Measurements from ENCODE around the gene U2AF1. TPM values are rescaled to one million over a fixed set of nuclear protein-coding genes. Genes with fewer than 3 reads are reported as not detected.
"Not testable (repeated sequence)": the region's sequence is repeated elsewhere in the genome, so short reads cannot be mapped to it uniquely, and the experiment has no call there.

Gene U2AF1
- total and polyA plus RNA-seq, 4 experiments from 2014 or later: 71.1 to 96.0 (median 76.5) TPM

DNA sequence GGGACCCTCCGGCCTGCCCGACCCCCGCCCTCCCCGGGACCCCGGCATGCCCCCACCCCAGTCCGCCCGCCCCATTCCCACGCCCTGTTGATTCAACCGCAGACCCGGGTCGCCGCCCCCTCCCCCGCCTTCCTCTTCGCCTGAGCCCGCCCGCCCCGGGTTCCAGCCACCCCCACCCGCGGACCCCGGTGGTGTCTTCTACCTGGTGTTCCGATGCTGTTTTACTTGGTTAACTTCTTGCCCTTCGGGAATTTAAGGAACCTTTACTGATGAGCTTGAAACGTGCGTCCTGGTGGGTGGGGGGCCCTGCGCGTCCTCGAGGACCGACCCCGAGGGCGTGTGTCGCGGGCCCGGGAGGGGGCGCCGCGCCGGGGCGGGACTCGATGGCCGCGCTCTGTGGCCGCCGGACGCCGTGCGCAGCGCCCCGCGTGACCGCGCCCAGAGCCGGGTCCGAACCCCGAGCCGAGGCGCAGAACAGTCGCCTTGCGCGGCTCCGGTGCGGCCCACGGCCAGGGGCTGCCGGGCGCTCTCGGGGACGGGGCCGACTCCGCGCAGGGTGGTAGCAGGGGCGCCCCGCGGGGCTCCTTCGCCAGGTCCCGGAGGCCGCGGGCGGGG is 31.2 kb downstream of the U2AF1 start:
- not testable (repeated sequence) for H3K27ac ChIP-seq (ENCODE audit: low read depth, low read length)

DNA sequence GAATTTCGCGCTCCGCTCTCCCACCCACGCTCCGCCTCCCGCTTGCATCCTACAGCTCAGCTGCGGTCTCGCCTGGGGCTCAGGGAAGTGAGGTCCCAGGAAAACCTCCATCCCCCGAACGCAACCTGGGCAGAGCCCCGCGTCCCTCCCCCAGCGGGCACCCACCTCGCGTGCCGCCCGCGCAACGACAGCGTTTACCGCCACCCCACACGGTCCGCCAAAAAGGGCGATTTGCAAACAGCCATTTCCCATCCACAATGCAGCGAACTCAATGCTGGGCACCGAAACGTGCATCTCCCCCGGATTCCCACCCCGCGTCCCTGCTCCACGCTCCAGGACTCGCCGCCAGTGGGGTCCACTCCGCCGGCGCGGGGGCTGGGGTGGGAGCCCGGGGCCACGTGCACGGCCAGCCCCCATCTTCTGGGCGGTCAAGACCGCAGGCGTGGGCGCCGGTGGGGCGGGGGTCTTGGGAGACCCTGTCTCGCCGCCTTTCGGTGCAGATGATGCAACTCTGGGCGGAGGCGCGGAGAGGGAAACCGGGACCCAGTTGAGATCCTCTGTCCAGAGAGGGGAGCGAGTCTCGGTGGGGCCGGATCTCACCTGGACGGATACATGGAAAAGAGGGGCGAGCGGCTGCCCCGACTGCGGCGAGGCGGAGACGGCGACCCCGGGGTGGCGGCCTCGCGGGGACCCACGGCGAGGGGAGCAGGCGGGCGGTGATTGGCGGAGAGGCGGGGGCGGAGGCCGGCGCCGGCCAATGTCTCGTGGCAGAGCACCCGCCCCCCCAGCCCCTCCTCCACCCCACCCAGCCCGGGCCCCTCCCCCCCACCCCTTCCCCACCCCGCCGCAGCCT is 32.0 kb downstream of the U2AF1 start, which contains the start of gene CBS:
CBS (minus strand) TSS at position 666 of the 853 bp plus-strand sequence. CDS start 3,642 bp downstream, outside the sequence.
- POLR2A ChIA-PET (ENCODE audit: partially characterized antibody); intact Hi-C loops (cut with micrococcal nuclease); DNase-seq: not testable (repeated sequence)

More for the DNA sequence above, 31.2 kb downstream of the U2AF1 start:
- H3K9me3 Mint-ChIP-seq; H3K27ac Mint-ChIP-seq; H3K4me3 ChIP-seq (ENCODE audit: low read length in 2 of 2); H3K27me3 Mint-ChIP-seq; H3K4me1 ChIP-seq (ENCODE audit: insufficient read depth, low read length); H3K36me3 Mint-ChIP-seq; H3K36me3 ChIP-seq (ENCODE audit: insufficient read depth, low read length); CTCF ChIA-PET (ENCODE audit: partially characterized antibody); H3K4me1 Mint-ChIP-seq; H3K4me3 Mint-ChIP-seq; POLR2A ChIA-PET (ENCODE audit: partially characterized antibody); intact Hi-C loops (cut with micrococcal nuclease); DNase-seq; H3K9me3 ChIP-seq (ENCODE audit: control insufficient read depth in 1 of 2, low read length in 2 of 2); H3K27me3 ChIP-seq (ENCODE audit: insufficient read depth, low read length): not testable (repeated sequence)

DNA sequence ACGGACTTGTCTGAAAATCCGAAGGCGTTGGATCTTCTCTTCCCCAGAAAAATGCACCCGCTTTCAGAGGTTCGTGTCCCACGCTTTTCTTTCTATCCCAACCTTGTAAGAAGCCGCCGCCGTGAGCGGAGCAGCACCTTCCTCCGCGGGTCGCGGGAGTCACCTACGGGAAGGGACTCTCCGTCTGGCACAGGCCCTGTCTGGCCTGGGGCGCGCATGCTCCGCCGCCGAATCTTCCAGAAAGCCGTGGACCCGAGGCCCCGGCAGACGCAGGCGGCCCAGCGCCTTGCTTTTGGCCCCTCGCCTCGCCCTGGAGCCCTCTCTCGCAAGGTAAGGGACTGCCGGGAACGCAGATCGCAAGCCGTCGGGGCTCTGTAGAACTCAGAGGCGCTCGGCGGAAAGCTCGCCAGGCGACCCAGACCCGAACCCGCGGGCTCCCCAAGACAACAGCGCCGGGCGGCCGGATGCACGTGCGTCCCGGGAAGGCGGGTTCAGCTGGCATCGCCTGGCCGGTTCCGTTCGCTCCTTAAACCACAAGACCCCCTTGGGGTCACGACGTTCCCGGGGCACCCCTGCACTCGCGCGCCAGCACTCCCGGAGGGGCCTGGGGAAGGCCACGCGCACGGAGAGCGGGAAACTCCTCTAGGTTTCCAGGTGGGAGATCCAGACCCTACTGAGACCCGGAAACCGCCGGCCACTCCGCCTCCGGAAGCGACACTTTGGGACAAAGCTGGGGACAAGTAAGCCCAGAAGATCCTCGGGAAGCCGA is 32.8 kb downstream of the U2AF1 start:
- H3K27me3 ChIP-seq (ENCODE audit: insufficient read depth, low read length); intact Hi-C loops (cut with micrococcal nuclease); POLR2A ChIA-PET (ENCODE audit: partially characterized antibody); H3K36me3 ChIP-seq (ENCODE audit: insufficient read depth, low read length); H3K4me1 ChIP-seq (ENCODE audit: insufficient read depth, low read length); H3K27ac ChIP-seq (ENCODE audit: low read depth, low read length); H3K9me3 Mint-ChIP-seq; H3K4me3 ChIP-seq (ENCODE audit: low read length in 2 of 2); H3K27me3 Mint-ChIP-seq; H3K4me3 Mint-ChIP-seq; H3K9me3 ChIP-seq (ENCODE audit: control insufficient read depth in 1 of 2, low read length in 2 of 2); H3K36me3 Mint-ChIP-seq; H3K4me1 Mint-ChIP-seq; H3K27ac Mint-ChIP-seq; DNase-seq; CTCF ChIA-PET (ENCODE audit: partially characterized antibody): not testable (repeated sequence)

More for the DNA sequence above, 32.0 kb downstream of the U2AF1 start, which contains the start of gene CBS:
- H3K27me3 ChIP-seq (ENCODE audit: insufficient read depth, low read length); CTCF ChIA-PET (ENCODE audit: partially characterized antibody); H3K4me1 Mint-ChIP-seq; H3K4me1 ChIP-seq (ENCODE audit: insufficient read depth, low read length); H3K36me3 ChIP-seq (ENCODE audit: insufficient read depth, low read length); H3K27ac Mint-ChIP-seq; H3K27me3 Mint-ChIP-seq; H3K4me3 Mint-ChIP-seq; H3K9me3 Mint-ChIP-seq; H3K27ac ChIP-seq (ENCODE audit: low read depth, low read length); H3K9me3 ChIP-seq (ENCODE audit: control insufficient read depth in 1 of 2, low read length in 2 of 2); H3K4me3 ChIP-seq (ENCODE audit: low read length in 2 of 2); H3K36me3 Mint-ChIP-seq: not testable (repeated sequence)

DNA sequence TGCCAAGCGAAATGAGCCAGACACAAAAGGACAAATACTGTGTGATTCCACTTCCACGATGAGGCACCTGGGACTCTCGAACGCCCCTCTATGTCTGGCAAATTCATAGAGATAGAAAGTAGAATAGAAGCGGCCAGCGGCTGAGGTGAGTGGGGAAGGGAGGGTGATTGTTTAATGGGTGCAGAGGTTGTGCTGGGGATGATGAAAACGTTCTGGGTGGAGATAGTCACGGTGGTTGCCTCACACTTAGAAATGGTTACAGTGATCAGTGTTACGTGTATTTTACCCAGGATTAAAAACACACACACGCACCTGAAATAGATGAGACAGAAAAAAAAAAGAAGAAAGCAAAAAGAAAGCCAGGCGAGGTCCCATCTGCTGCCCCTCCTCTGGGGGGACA is 34.6 kb downstream of the U2AF1 start:
- H3K36me3 Mint-ChIP-seq; H3K4me3 Mint-ChIP-seq; H3K36me3 ChIP-seq (ENCODE audit: insufficient read depth, low read length); CTCF ChIA-PET (ENCODE audit: partially characterized antibody); H3K9me3 ChIP-seq (ENCODE audit: control insufficient read depth in 1 of 2, low read length in 2 of 2); H3K9me3 Mint-ChIP-seq; intact Hi-C loops (cut with micrococcal nuclease); H3K27ac ChIP-seq (ENCODE audit: low read depth, low read length); H3K4me1 ChIP-seq (ENCODE audit: insufficient read depth, low read length); H3K27me3 ChIP-seq (ENCODE audit: insufficient read depth, low read length); H3K4me3 ChIP-seq (ENCODE audit: low read length in 2 of 2); H3K4me1 Mint-ChIP-seq; H3K27ac Mint-ChIP-seq; H3K27me3 Mint-ChIP-seq; DNase-seq; POLR2A ChIA-PET (ENCODE audit: partially characterized antibody): not testable (repeated sequence)

DNA sequence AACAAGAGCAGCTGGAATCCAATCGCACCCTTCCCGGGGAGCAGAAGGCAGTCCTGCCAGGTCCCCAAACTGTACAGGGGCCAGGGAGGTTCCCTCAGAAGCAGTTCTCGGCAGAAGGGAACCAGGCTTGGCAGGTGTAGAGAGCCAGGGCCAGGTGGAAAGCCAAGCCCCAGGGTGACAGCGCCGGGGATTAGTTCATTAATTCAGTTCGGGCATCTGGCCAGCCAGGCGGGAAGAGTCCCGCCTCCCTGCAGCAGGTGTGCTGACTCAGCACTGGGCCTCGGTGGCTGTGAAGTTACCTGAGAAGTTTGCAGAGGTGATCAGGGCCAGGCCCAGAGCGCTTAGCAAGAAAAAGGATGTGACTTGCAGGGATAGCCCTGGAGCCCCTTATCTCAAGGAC is 37.7 kb downstream of the U2AF1 start:
- CTCF ChIA-PET (ENCODE audit: partially characterized antibody): not testable (repeated sequence)

DNA sequence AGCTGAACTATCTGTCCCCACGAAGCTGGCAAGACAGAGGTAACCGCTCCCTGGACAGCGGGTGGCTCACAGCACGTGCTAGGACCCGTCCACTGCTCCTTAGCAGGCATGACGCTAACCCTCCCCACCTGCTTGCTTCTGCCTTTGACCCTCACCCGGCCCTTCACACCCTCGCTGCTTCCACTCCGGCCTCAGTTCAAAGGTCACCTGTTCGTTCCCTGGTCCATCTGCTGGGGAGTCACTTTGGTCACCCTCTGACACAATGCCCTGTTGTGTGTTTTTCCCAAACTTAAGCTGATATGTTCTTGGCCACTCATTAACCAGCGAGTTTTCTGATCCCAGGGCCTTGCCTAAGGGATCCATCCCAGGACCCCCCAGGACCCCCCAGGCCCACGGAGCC is 39.3 kb downstream of the U2AF1 start:
- intact Hi-C loops (cut with micrococcal nuclease): not testable (repeated sequence)

More for the DNA sequence above, 37.7 kb downstream of the U2AF1 start:
- H3K9me3 Mint-ChIP-seq; H3K27me3 Mint-ChIP-seq; intact Hi-C loops (cut with micrococcal nuclease); H3K36me3 ChIP-seq (ENCODE audit: insufficient read depth, low read length); H3K36me3 Mint-ChIP-seq; H3K27me3 ChIP-seq (ENCODE audit: insufficient read depth, low read length); POLR2A ChIA-PET (ENCODE audit: partially characterized antibody); H3K4me1 Mint-ChIP-seq; H3K4me3 ChIP-seq (ENCODE audit: low read length in 2 of 2); H3K4me3 Mint-ChIP-seq; H3K4me1 ChIP-seq (ENCODE audit: insufficient read depth, low read length); DNase-seq; H3K27ac ChIP-seq (ENCODE audit: low read depth, low read length); H3K9me3 ChIP-seq (ENCODE audit: control insufficient read depth in 1 of 2, low read length in 2 of 2); H3K27ac Mint-ChIP-seq: not testable (repeated sequence)

DNA sequence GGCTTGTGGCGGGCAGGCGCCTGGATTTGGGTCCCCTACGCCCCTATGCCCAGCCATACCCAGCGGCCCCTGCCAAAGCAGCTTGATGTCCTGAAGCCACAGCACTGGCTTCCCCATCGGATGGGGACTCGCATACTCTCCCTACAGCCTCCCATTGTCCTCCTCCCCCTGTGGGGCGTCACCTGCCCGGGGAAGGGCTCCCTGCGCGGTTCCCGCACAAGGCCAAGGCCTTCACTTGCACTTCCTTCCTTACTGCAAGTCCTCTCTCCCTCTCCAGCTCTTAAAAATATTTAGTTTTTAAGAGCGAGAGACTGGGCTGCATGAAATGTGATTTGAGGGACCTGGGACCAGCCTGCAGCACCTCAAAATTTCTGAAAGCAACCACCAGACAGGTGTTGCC is 40.7 kb downstream of the U2AF1 start:
- H3K27ac Mint-ChIP-seq; H3K36me3 ChIP-seq (ENCODE audit: insufficient read depth, low read length); H3K4me1 ChIP-seq (ENCODE audit: insufficient read depth, low read length); H3K4me3 Mint-ChIP-seq; POLR2A ChIA-PET (ENCODE audit: partially characterized antibody); H3K36me3 Mint-ChIP-seq; H3K9me3 ChIP-seq (ENCODE audit: control insufficient read depth in 1 of 2, low read length in 2 of 2); H3K27me3 ChIP-seq (ENCODE audit: insufficient read depth, low read length); H3K4me1 Mint-ChIP-seq; H3K9me3 Mint-ChIP-seq; H3K27ac ChIP-seq (ENCODE audit: low read depth, low read length); CTCF ChIA-PET (ENCODE audit: partially characterized antibody); DNase-seq; H3K27me3 Mint-ChIP-seq; H3K4me3 ChIP-seq (ENCODE audit: low read length in 2 of 2); intact Hi-C loops (cut with micrococcal nuclease): not testable (repeated sequence)

More for the DNA sequence above, 39.3 kb downstream of the U2AF1 start:
- POLR2A ChIA-PET (ENCODE audit: partially characterized antibody); H3K4me1 Mint-ChIP-seq; H3K27me3 ChIP-seq (ENCODE audit: insufficient read depth, low read length); DNase-seq; H3K9me3 Mint-ChIP-seq; H3K36me3 Mint-ChIP-seq; H3K27me3 Mint-ChIP-seq; H3K4me1 ChIP-seq (ENCODE audit: insufficient read depth, low read length); H3K9me3 ChIP-seq (ENCODE audit: control insufficient read depth in 1 of 2, low read length in 2 of 2); H3K4me3 ChIP-seq (ENCODE audit: low read length in 2 of 2); H3K27ac ChIP-seq (ENCODE audit: low read depth, low read length); H3K36me3 ChIP-seq (ENCODE audit: insufficient read depth, low read length); H3K27ac Mint-ChIP-seq; CTCF ChIA-PET (ENCODE audit: partially characterized antibody); H3K4me3 Mint-ChIP-seq: not testable (repeated sequence)

Measured in CD4-positive, alpha-beta memory T cell (primary cell).